H1 (cell line): Measurements from ENCODE around the gene AIF1. TPM values are rescaled to one million over a fixed set of nuclear protein-coding genes. Genes with fewer than 3 reads are reported as not detected.

Experiments used
- CTCF ChIA-PET: fragments of 300-600 bp; sonication (Branson Sonifier 250); formaldehyde crosslinking; loops from one replicate; lab custom pipeline; 2021; ENCODE audit not compliant: partially characterized antibody; lab: Charles Lee
- POLR2A ChIA-PET: fragments of 300-600 bp; sonication (Branson Sonifier 250); formaldehyde crosslinking; loops from one replicate; lab custom pipeline; 2021; ENCODE audit warnings: inconsistent platforms; ENCODE audit not compliant: partially characterized antibody; lab: Charles Lee
- DNase-seq, 2 experiments: peaks; one replicate each; pipeline versions ENCODE4 v3.0.0 to v3.0.0-alpha.2; 2010 to 2022; ENCODE audit warnings: low spot score in 2 of 2, low read depth in 1 of 2, mixed read lengths in 1 of 2
- FAIRE-seq: peaks from 2 replicates; lab custom pipeline; 2011; peaks lifted over from hg19 to GRCh38; lab: Jason Lieb, UNC
- H2AFZ ChIP-seq: 2 replicates; pipeline ENCODE4 v1.8.1; 2012; ENCODE audit warnings: low read length, inconsistent platforms
- H2AK5ac ChIP-seq: 2 replicates; pipeline ENCODE4 v1.6.1; 2013; ENCODE audit warnings: low read depth, low read length
- H2BK120ac ChIP-seq: replicated peaks from 2 replicates; pipeline ENCODE3; 2013; ENCODE audit warnings: low read depth, low read length, inconsistent platforms
- H2BK12ac ChIP-seq: 2 replicates; pipeline ENCODE4 v1.6.1; 2013; ENCODE audit warnings: low read depth, low read length
- H2BK15ac ChIP-seq: 2 replicates; pipeline ENCODE4 v1.6.1; 2013; ENCODE audit warnings: low read length
- H2BK20ac ChIP-seq: 2 replicates; pipeline ENCODE4 v1.6.1; 2013; ENCODE audit warnings: low read length
- H2BK5ac ChIP-seq: 2 replicates; pipeline ENCODE4 v1.6.1; 2013; ENCODE audit warnings: low read depth, low read length
- H3K14ac ChIP-seq: 2 replicates; pipeline ENCODE4 v1.6.1; 2013; ENCODE audit warnings: inconsistent platforms; ENCODE audit not compliant: insufficient read length
- H3K18ac ChIP-seq: 2 replicates; pipeline ENCODE4 v1.6.1; 2013; ENCODE audit warnings: low read length; ENCODE audit errors: extremely low read depth
- H3K23ac ChIP-seq: 2 replicates; pipeline ENCODE4 v1.6.1; 2013; ENCODE audit warnings: inconsistent platforms; ENCODE audit not compliant: insufficient read length
- H3K23me2 ChIP-seq: 2 replicates; pipeline ENCODE4 v1.6.1; 2013; ENCODE audit warnings: low read depth, low read length
- H3K27ac ChIP-seq: 2 replicates; pipeline ENCODE4 v1.6.1; 2011; ENCODE audit warnings: low read depth, low read length, inconsistent platforms
- H3K27me3 ChIP-seq, 4 experiments: replicated peaks in 1 of 4; 1 replicate in 1 of 4; 2 replicates in 3 of 4; pipeline versions ENCODE4 v1.6.1 to v1.8.1; 2011 to 2013; ENCODE audit warnings: low read length in 3 of 4, mild to moderate bottlenecking in 3 of 4, inconsistent platforms in 2 of 4, mixed read lengths in 2 of 4, moderate library complexity in 1 of 4; ENCODE audit not compliant: control insufficient read depth in 3 of 4, insufficient read depth in 3 of 4; ENCODE audit errors: extremely low read depth in 1 of 4
- H3K36me3 ChIP-seq, 4 experiments: 2 replicates each; pipeline versions ENCODE4 v1.6.1 to v1.8.1; 2011 to 2013; ENCODE audit warnings: mild to moderate bottlenecking in 4 of 4, low read length in 3 of 4, moderate library complexity in 2 of 4, control low read depth in 1 of 4, inconsistent platforms in 1 of 4; ENCODE audit not compliant: insufficient read depth in 4 of 4, control insufficient read depth in 2 of 4
- H3K4ac ChIP-seq: replicated peaks from 2 replicates; pipeline ENCODE3; 2013; ENCODE audit warnings: low read length, low read depth, mixed read lengths, inconsistent platforms; ENCODE audit not compliant: insufficient read length
- H3K4me1 ChIP-seq, 4 experiments: replicated peaks in 1 of 4; 1 replicate in 1 of 4; 2 replicates in 3 of 4; pipeline versions ENCODE4 v1.6.1 to v1.8.1; 2011 to 2013; ENCODE audit warnings: low read length in 3 of 4, inconsistent platforms in 2 of 4, mixed read lengths in 1 of 4; ENCODE audit not compliant: insufficient read depth in 4 of 4, control insufficient read depth in 3 of 4
- H3K4me2 ChIP-seq, 2 experiments: 2 replicates each; pipeline versions ENCODE4 v1.6.1 to v1.8.1; 2011 to 2013; ENCODE audit warnings: low read depth in 2 of 2, low read length in 2 of 2, control low read depth in 1 of 2, inconsistent platforms in 1 of 2, mild to moderate bottlenecking in 1 of 2; ENCODE audit not compliant: insufficient read depth in 1 of 2
- H3K4me3 ChIP-seq, 4 experiments: fragments of 200-600, 300-600 bp in 1 of 4; sonication (generic), shearing (Covaris generic), sonication (Bioruptor Twin) in 1 of 4; 2 replicates each; pipeline versions ENCODE4 v1.5.1 to v1.8.1; 2011 to 2016; ENCODE audit warnings: low read length in 4 of 4, low read depth in 3 of 4, control low read depth in 2 of 4, inconsistent platforms in 2 of 4, mild to moderate bottlenecking in 2 of 4, mixed read lengths in 1 of 4, moderate library complexity in 1 of 4; ENCODE audit not compliant: insufficient read depth in 2 of 4; ENCODE audit errors: extremely low read depth in 1 of 4
- H3K56ac ChIP-seq: replicated peaks from 2 replicates; pipeline ENCODE3; 2013; ENCODE audit warnings: low read depth, mild to moderate bottlenecking, mixed read lengths, low read length, inconsistent platforms; ENCODE audit not compliant: insufficient read length
- H3K79me1 ChIP-seq: 2 replicates; pipeline ENCODE4 v1.6.1; 2013; ENCODE audit warnings: low read depth, low read length, control low read depth
- H3K79me2 ChIP-seq, 2 experiments: 2 replicates each; pipeline versions ENCODE4 v1.6.1 to v1.8.1; 2012 to 2013; ENCODE audit warnings: low read length in 2 of 2, mild to moderate bottlenecking in 2 of 2, inconsistent platforms in 1 of 2; ENCODE audit not compliant: insufficient read depth in 2 of 2, control insufficient read depth in 1 of 2
- H3K9ac ChIP-seq, 4 experiments: replicated peaks in 1 of 4; 1 replicate in 1 of 4; 2 replicates in 3 of 4; pipeline versions ENCODE4 v1.6.1 to v1.8.1; 2011 to 2013; ENCODE audit warnings: low read depth in 3 of 4, low read length in 3 of 4, control low read depth in 2 of 4, mild to moderate bottlenecking in 2 of 4, moderate library complexity in 2 of 4, inconsistent platforms in 1 of 4; ENCODE audit errors: extremely low read depth in 1 of 4
- H3K9me3 ChIP-seq, 2 experiments: 2 replicates each; pipeline versions ENCODE4 v1.6.1 to v1.8.1; 2012 to 2013; ENCODE audit warnings: mild to moderate bottlenecking in 2 of 2, moderate library complexity in 2 of 2, control low read depth in 1 of 2, inconsistent platforms in 1 of 2, low read depth in 1 of 2, low read length in 1 of 2, mixed read lengths in 1 of 2; ENCODE audit not compliant: insufficient read depth in 2 of 2
- H4K20me1 ChIP-seq, 2 experiments: replicated peaks in 1 of 2; 2 replicates each; pipeline versions ENCODE3 to v1.8.1; 2011 to 2013; ENCODE audit warnings: inconsistent platforms in 2 of 2, low read length in 2 of 2, mild to moderate bottlenecking in 1 of 2; ENCODE audit not compliant: insufficient read depth in 2 of 2, control insufficient read depth in 1 of 2
- H4K5ac ChIP-seq: 2 replicates; pipeline ENCODE4 v1.6.1; 2013; ENCODE audit warnings: low read length, low read depth, mixed read lengths, inconsistent platforms; ENCODE audit not compliant: insufficient read length
- H4K8ac ChIP-seq: 2 replicates; pipeline ENCODE4 v1.8.0; 2013; ENCODE audit warnings: mild to moderate bottlenecking, moderate library complexity, low read length, inconsistent platforms; ENCODE audit not compliant: insufficient read depth; ENCODE audit errors: extremely low read depth
- H4K91ac ChIP-seq: replicated peaks from 2 replicates; pipeline ENCODE3; 2013; ENCODE audit warnings: low read length, mixed read lengths, inconsistent platforms; ENCODE audit not compliant: insufficient read length
- BACH1 ChIP-seq: IDR thresholded peaks from 2 replicates; pipeline ENCODE4 v1.6.1; 2012; ENCODE audit warnings: low read length, improper control_type of control experiment
- EP300 ChIP-seq, 2 experiments: IDR thresholded peaks; 1 replicate in 1 of 2; 2 replicates in 1 of 2; pipeline ENCODE4 v1.6.1; 2011 to 2012; ENCODE audit warnings: low read depth in 2 of 2, low read length in 2 of 2, mild to moderate bottlenecking in 2 of 2, borderline replicate concordance in 1 of 2, inconsistent platforms in 1 of 2, moderate library complexity in 1 of 2
- FOSL1 ChIP-seq: IDR thresholded peaks from 2 replicates; pipeline ENCODE4 v1.6.1; 2011; ENCODE audit warnings: mild to moderate bottlenecking, low read depth, low read length, moderate library complexity; ENCODE audit not compliant: insufficient read depth
- HDAC6 ChIP-seq: IDR thresholded peaks from one replicate; pipeline ENCODE4 v1.7.1; 2012; ENCODE audit warnings: low read depth, mild to moderate bottlenecking, inconsistent platforms, low read length, moderate library complexity
- KDM4A ChIP-seq: IDR thresholded peaks from one replicate; pipeline ENCODE4 v1.7.1; 2012; ENCODE audit warnings: low read depth, mild to moderate bottlenecking, moderate library complexity, low read length, inconsistent platforms; ENCODE audit not compliant: severe bottlenecking
- POLR2A ChIP-seq, 2 experiments: IDR thresholded peaks; 1 replicate in 1 of 2; 2 replicates in 1 of 2; pipeline ENCODE4 v1.6.1; 2011; ENCODE audit warnings: low read depth in 2 of 2, low read length in 2 of 2, mild to moderate bottlenecking in 2 of 2; ENCODE audit errors: control extremely low read depth in 1 of 2
- POLR2AphosphoS5 ChIP-seq: IDR thresholded peaks from 2 replicates; pipeline ENCODE4 v1.6.1; 2011; ENCODE audit warnings: low read depth, low read length
- TAF7 ChIP-seq: optimal IDR thresholded peaks from 2 replicates; pipeline ENCODE3; 2011; ENCODE audit warnings: low read depth, mild to moderate bottlenecking, inconsistent platforms, low read length, moderate library complexity, borderline replicate concordance
- TEAD4 ChIP-seq: IDR thresholded peaks from 2 replicates; pipeline ENCODE4 v1.6.1; 2012; ENCODE audit warnings: low read depth, low read length, inconsistent platforms, mixed read lengths
- WGBS, 2 experiments: shearing (Covaris generic) in 1 of 2; methylation state at CpG; one replicate each; pipeline versions ENCODE4 v1.1.6 to v1.1.7; 2013 to 2015; ENCODE audit warnings: low lambda C conversion rate in 2 of 2, mixed read lengths in 2 of 2, inconsistent platforms in 1 of 2, low coverage in 1 of 2, missing lambda C conversion rate in 1 of 2; ENCODE audit not compliant: insufficient replicate concordance in 2 of 2, insufficient coverage in 1 of 2, insufficient read length in 1 of 2; ENCODE audit errors: extremely low coverage in 1 of 2, missing lambda C conversion rate in 1 of 2; 5-methylcytosine and 5-hydroxymethylcytosine counted together
- polyA plus RNA-seq, 7 experiments: library from polyadenylated mRNA; depleted of rRNA in 3 of 7; stranded (reverse) in 5 of 7; unstranded in 2 of 7; fragments of >200 nt in 5 of 7; fragments of 200-250 nt in 2 of 7; gene quantifications; 1 replicate in 5 of 7; 2 replicates in 1 of 7; 4 replicates in 1 of 7; pipeline versions ENCODE4 v1.2.1 to v1.2.3, GENCODE V29; 2011 to 2013; ENCODE audit warnings: missing spikeins in 2 of 7, mixed read lengths in 2 of 7
- total RNA-seq: library from RNA; stranded (reverse); fragmentation: NEBNext Ultra II Directional; extraction: Animal tissue kit (Norgen Biotek cat#: 25700); gene quantifications from 2 replicates; pipeline ENCODE4 v1.2.1, GENCODE V29; 2021

Gene AIF1
- total and polyA plus RNA-seq, 2 of the 8 experiments (the other 6 are each of a cell fraction or from before 2014, with no cell fraction given) = 6.3 to 9.8 TPM

DNA sequence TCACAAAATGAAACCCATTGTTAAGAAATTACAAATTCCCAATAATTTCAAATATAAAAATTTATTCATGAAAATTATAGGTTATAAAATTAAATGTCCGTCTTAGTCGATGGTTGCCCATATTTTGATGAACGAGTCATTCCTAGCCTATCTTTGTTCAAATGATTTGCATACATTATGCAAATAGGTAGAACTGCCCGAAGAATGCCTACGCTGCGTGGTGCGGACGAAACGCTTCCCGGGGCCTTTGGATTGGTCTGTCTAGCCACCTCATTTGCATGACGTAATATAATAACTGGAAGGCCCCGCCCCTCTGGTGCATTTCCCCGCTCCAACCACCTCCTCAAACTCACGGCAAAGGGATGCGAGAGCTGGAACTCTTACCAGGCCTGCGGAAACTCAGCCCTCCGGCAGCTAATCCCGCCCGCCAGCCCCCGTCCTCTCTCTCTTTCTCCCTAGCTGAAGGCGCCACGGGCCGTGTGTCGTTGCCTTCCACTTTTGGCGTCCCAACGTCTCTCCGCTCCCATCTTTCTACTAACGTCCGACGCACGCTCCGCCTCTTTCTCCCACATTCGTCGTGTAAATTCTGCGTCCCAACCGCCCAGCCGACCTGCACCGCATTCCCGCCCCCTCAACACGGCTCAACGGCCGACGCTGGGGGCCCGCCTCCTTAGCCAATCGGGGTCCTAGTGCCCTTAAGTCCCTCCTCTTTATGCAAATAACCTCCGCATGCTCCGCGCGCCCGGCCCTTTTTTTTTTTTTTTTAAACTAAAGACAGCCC is 5.0 kb downstream of the AIF1 start:
- CTCF ChIA-PET = interaction anchor here (1.0 kb wide), 1 partner anchor 72 kb away, joined by 4 read pairs; the partner anchor contains the start of gene NFKBIL1
- H3K36me3 ChIP-seq = peaks cover 18 to 32% (median 21%) of the 10 kb centered on the region in 4 experiments
- H2BK15ac ChIP-seq = peak overlapping the region; percentile 48; the same call in 1 of the 2 replicates
- H3K4me2 ChIP-seq = peak overlapping the region; percentile 84 to 93
- H4K91ac ChIP-seq = peak overlapping the region; percentile 44
- POLR2A ChIA-PET = interaction anchor here (0.6 to 34.9 kb wide), 11 partner anchors 9 to 422 kb away, joined by 3 to 883 read pairs (median 6); partner anchors contain the start of genes APOM, ATP6V1G2, BAG6 and C6orf47
- peaks cover 8% of the 10 kb centered on the region; the same call in 1 of the 2 replicates for H3K23me2 ChIP-seq
- H4K8ac ChIP-seq = peak overlapping the region; percentile 99; the same call in 1 of the 2 replicates
- H2BK120ac ChIP-seq = no peak overlapping the region
- FAIRE-seq = peak; percentile 80
- H3K9ac ChIP-seq = peak overlapping the region; percentile 83 to 99 (median 95)
- H2BK20ac ChIP-seq = no peak overlapping the region
- no peaks in the 10 kb centered on the region for H3K27me3 ChIP-seq
- peak; percentile 94 to 97 for DNase-seq
- H4K20me1 ChIP-seq = peaks cover 4 to 9% of the 10 kb centered on the region in 2 experiments
- H3K4me3 ChIP-seq = peak overlapping the region; percentile 72 to 97 (median 82)
- peaks cover 7% of the 10 kb centered on the region; the same call in 1 of the 2 replicates for H3K79me1 ChIP-seq
- no peak overlapping the region for H3K23ac ChIP-seq
- H2AK5ac ChIP-seq = no peak overlapping the region
- no peak overlapping the region for H3K14ac ChIP-seq
- 2% methylated on average over 39 of the region's 50 CpGs; no CpG with 5 or more reads in 1 of the 2 experiments for WGBS, 2 experiments
- H3K4me1 ChIP-seq = peaks cover 2 to 12% (median 7%) of the 10 kb centered on the region in 4 experiments; a peak in 6 of 7 replicates
- no peaks in the 10 kb centered on the region for H3K9me3 ChIP-seq
- H2BK12ac ChIP-seq = peak overlapping the region; percentile 56; the same call in 1 of the 2 replicates
- peak overlapping the region; percentile 99 for H3K27ac ChIP-seq
- H4K5ac ChIP-seq = peak overlapping the region; percentile 92
- no peak overlapping the region; the same call in 1 of the 2 replicates for H2AFZ ChIP-seq
- H2BK5ac ChIP-seq = peak overlapping the region; percentile 96
- peak overlapping the region; percentile 83 for H3K56ac ChIP-seq
- H3K79me2 ChIP-seq = peaks cover 24 to 37% of the 10 kb centered on the region in 2 experiments
- H3K18ac ChIP-seq = peak overlapping the region; percentile 98
- no peak overlapping the region for H3K4ac ChIP-seq
- peak; percentile 70 for TF ChIP-seq KDM4A
- TF ChIP-seq BACH1 = no peak
- TF ChIP-seq HDAC6 = no peak
- peak; percentile 83; the same call in 1 of the 2 replicates for TF ChIP-seq TEAD4
- TF ChIP-seq EP300 (IDR thresholded peaks at IDR 0.05; ENCODE audit: borderline replicate concordance in 1 of 2, low read depth in 2 of 2, low read length in 2 of 2) = no peak
- TF ChIP-seq POLR2A (IDR thresholded peaks at IDR 0.05; ENCODE audit: control extremely low read depth in 1 of 2, low read depth in 2 of 2, low read length in 2 of 2) = peak; percentile 84 to 94
- no peak for TF ChIP-seq FOSL1
- TF ChIP-seq POLR2AphosphoS5 = peak; percentile 97
- TF ChIP-seq TAF7 = peak; percentile 48
